Thyroid gland (tissue), 4 donors: ENCODE measurements around the gene DROSHA.

ENCODE experiments used
- CTCF ChIP-seq, 6 experiments: fragments of 200-600 bp in 3 of 6; fragments of 450-650 bp in 3 of 6; sonication (generic) in 3 of 6; IDR thresholded peaks; one replicate each; pipeline ENCODE4 v1.5.1; 2016 to 2019; ENCODE audit warnings: antibody characterized with exemption in 6 of 6, mild to moderate bottlenecking in 2 of 6, inconsistent platforms in 1 of 6, moderate library complexity in 1 of 6
- POLR2A ChIP-seq, 2 donors: fragments of 450-650 bp; IDR thresholded peaks; one replicate each; pipeline ENCODE4 v1.6.1; 2017; ENCODE audit warnings: antibody characterized with exemption in 2 of 2, mild to moderate bottlenecking in 2 of 2, moderate library complexity in 1 of 2

- TF ChIP-seq CTCF (IDR thresholded peaks at IDR 0.05) (no peak), POLR2A (IDR thresholded peaks at IDR 0.05) (no peak)
These were observed 176.6 kb downstream of the DROSHA start for GRCh38 chr5:31355337-31355736.
